D721Med (cell line): ENCODE results near the gene ZBTB17.

Experiments
- DNase-seq: peaks from one replicate; pipeline ENCODE4 v3.0.0; 2011; ENCODE audit warnings: low spot score; ENCODE audit not compliant: insufficient read length
- FAIRE-seq: peaks from 2 replicates; lab custom pipeline; 2011; peaks lifted over from hg19 to GRCh38; lab: Jason Lieb, UNC
- TF ChIP-seq, protein P1 (sequence below): IDR thresholded peaks from 2 replicates; pipeline ENCODE4 v1.5.1; 2012; ENCODE audit warnings: mild to moderate bottlenecking, control low read depth; ENCODE audit not compliant: insufficient read depth; ENCODE audit errors: missing control alignments

ZBTB17 gene

DNA sequence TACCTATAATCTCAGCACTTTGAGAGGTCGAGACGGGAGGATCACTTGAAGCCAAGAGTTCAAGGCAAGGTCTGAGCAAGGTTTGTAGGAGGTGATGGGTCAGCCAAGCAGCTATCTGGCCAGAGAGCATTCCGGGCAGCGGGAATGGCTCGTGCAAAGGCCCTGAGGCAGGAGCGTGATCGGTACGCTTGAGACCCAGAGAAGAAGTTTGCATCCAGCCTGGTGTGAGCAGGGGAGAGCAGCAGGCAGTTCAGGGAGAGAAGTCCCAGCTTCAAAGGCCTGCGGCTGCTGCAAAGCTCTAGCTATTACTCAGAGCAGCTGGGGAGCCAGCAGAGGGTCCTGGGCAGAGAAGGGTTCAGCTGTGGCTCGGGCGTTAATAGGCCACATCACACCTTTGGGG lies 23.0 kb upstream of the ZBTB17 start:
- no peak for DNase-seq
- no peak for FAIRE-seq
- TF ChIP-seq, protein P1, sequence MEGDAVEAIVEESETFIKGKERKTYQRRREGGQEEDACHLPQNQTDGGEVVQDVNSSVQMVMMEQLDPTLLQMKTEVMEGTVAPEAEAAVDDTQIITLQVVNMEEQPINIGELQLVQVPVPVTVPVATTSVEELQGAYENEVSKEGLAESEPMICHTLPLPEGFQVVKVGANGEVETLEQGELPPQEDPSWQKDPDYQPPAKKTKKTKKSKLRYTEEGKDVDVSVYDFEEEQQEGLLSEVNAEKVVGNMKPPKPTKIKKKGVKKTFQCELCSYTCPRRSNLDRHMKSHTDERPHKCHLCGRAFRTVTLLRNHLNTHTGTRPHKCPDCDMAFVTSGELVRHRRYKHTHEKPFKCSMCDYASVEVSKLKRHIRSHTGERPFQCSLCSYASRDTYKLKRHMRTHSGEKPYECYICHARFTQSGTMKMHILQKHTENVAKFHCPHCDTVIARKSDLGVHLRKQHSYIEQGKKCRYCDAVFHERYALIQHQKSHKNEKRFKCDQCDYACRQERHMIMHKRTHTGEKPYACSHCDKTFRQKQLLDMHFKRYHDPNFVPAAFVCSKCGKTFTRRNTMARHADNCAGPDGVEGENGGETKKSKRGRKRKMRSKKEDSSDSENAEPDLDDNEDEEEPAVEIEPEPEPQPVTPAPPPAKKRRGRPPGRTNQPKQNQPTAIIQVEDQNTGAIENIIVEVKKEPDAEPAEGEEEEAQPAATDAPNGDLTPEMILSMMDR = no peak

DNA sequence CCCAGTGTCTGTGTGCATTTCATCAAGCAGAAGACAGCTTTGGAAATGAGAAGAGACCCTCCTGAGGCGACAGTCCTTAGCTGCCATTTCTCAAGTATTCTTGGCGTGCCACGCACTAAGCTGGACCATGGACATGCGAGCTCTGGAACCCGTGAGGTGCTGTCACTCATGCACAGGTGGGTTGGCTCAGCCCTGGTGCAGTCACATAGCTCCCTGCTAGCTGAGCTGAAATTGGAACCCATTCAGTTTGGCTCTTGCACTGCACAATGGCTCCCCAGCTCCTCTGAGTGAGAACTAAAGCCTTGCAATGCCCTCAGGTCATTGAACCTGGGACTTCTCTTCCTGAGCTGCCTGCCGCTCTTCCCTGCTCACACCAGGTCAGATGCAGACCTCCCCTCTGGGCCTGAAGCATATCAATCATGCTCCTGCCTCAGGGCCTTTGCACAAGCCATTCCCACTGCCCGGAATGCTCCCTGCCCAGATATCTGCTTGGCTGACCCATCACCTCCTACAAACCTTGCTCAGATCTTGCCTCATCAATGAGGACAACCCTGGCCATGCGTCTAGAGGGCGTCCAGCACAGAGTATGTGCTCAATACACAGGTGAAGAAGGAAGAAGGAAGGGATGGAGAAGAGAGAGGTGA lies 21.9 kb upstream of the ZBTB17 start:
- no peak for FAIRE-seq
- no peak for DNase-seq
- TF ChIP-seq, protein P1 = no peak

DNA sequence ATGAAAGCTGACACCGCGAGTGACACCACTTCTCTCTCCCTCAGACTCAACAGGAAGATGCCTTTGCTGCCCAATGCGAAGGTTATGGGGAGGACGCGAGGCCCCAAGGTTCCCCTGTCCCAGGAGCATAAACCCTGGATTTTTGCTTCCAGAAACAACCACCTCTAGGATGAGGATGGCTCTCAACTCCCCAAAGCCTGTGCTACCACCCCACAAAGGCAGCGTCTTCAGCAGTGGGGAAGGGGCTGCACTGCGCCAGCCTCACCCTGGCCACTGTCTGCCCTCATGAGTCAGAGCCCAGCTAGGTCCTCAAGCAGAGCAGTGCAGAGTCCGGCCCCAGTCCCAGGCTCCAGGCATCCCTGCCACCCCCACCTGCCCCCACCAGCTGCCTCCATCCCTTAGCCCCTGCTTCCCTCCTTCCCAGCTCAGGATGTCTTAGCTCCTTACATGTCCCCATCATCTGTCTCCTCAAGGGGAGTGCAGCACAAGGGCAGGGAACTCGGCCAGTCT lies 21.2 kb upstream of the ZBTB17 start:
- DNase-seq = no peak
- TF ChIP-seq, protein P1 = no peak
- no peak for FAIRE-seq

DNA sequence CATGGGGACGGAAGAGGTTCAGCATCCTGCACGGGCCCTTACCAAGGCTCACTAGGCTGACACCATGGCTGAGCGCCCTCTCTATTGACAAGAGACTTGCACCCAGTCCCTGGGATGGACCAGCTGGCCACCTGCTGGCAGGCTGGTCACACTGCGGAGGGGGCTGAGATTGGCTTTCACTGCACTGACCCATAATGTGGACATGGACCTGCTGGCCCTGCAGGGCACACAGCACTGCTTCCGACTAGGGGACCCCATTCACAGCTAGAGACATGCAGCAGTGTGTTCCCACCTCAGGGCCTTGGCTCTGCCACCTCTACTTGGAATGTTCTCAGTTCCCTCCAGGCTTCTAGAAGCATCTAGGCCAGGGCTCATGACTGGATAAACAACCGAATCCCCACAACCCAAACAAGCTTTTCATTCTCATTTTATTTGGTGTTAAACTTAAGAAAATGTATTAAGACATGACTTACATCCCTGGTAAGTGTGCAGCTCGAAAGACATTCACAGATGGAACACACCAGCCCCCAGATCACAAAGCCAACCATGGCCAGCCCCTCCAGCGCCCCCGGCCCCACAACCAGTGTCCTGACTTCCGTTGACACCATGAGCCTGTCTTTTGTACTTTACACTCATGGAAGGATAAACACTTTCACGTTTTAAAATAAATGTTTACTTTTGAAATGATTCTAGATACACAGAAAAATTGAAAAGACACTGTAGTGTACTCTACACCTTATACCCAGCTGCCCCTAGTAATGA lies 18.9 kb upstream of the ZBTB17 start:
- TF ChIP-seq, protein P1 = peak; percentile 39
- FAIRE-seq (no peak), DNase-seq (no peak)

DNA sequence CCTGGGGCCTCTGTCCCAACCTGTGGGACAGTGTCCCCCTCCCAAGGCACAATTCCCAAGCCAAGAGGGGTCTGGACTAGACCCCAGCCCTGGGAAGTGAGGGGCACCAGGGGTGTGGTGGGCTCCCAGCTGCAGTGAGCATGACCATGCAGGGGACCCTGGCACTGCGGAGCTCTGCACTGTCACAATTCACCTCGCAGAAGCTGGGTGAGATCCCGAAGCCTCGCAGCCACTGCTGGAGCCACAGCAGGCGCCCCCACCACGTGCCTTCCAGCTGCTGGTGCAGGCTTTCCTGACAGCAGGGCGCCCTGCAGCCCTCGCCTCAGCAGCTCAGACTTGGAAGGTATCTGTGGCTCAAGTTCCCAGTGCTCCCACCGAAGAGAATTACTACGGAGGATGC lies 18.2 kb upstream of the ZBTB17 start:
- TF ChIP-seq, protein P1 = no peak
- FAIRE-seq (no peak), DNase-seq (no peak)

DNA sequence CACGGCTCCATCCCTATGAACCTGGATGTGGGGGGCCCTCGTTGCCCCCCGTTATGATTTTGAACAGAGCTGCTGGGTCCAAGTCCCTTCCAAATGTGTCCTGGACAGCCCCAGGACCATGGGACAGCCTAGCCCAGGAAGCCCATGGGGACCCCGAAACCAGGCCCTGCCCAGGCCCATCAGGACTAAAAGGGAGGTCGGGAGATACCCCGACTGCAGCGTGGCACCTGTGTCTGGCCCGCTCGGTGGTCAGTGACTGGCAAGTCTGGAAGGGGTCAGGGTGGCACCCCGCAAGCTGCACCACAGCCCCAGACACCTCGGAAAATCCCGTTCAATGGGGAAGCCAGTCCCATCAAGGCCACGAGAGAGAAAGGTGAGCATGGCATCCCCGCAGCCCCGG lies 17.8 kb upstream of the ZBTB17 start:
- TF ChIP-seq, protein P1 = no peak
- DNase-seq (no peak), FAIRE-seq (no peak)
